GM15510 (cell line): Measurements from ENCODE around the gene DIMT1.

Experiments
- POLR2A ChIP-seq: IDR thresholded peaks from 3 replicates; pipeline ENCODE4 v1.6.1; 2011; ENCODE audit warnings: borderline replicate concordance; ENCODE audit not compliant: insufficient read length; ENCODE audit errors: extremely low read depth

DIMT1 gene

GRCh38 chr5:62341783-62342475 lies 61.8 kb downstream of the DIMT1 start:
- TF ChIP-seq POLR2A: no peak

- TF ChIP-seq POLR2A: no peak
These were observed 62.7 kb downstream of the DIMT1 start for GRCh38 chr5:62340979-62341378.

DNA sequence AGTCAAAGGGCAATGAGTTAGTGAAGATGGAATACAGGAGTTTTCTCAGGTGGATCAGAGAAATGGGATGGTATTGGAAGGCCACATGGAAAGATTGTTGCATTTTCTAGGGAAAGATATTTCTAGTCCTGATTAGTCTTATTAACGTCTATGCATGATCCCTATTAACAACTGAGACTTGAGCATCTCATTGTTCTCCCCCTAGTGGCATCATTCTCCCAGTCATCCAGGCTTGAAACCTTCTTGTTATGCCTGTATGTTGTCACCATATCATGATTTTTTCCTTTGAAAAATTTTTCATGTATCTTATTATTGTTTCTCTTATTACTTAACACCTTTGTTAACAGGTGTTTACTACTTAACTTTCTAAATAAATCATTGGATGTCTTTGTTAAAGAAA lies 63.3 kb downstream of the DIMT1 start:
- TF ChIP-seq POLR2A: no peak
